Vagina (tissue), 2 donors: ENCODE results near the gene MRPS11. TPM values are rescaled to one million over a fixed set of nuclear protein-coding genes. Genes with fewer than 3 reads are reported as not detected.
"Not testable (repeated sequence)": the region's sequence is repeated elsewhere in the genome, so short reads cannot be mapped to it uniquely, and the experiment has no call there.

Experiments used
- DNase-seq, 2 donors: peaks; one replicate each; pipeline ENCODE4 v3.0.0-alpha.2; 2017; ENCODE audit errors: extremely low spot score in 2 of 2
- H3K27ac ChIP-seq: fragments of 200-600 bp; sonication (generic); one replicate; pipeline ENCODE4 v1.5.1; 2019
- H3K27me3 ChIP-seq: fragments of 200-600 bp; sonication (generic); one replicate; pipeline ENCODE4 v1.5.1; 2019
- H3K36me3 ChIP-seq, 2 donors: fragments of 200-600 bp; sonication (generic); one replicate each; pipeline ENCODE4 v1.5.1; 2017 to 2019
- H3K4me1 ChIP-seq: fragments of 200-600 bp; sonication (generic); one replicate; pipeline ENCODE4 v1.5.1; 2019
- H3K4me3 ChIP-seq, 2 donors: fragments of 200-600 bp; sonication (generic); 1 replicate in 1 of 2; 2 replicates in 1 of 2; pipeline ENCODE4 v1.5.1; 2016 to 2019
- H3K9me3 ChIP-seq: fragments of 200-600 bp; sonication (generic); one replicate; pipeline ENCODE4 v1.5.1; 2019
- POLR2A ChIP-seq, 2 donors: fragments of 450-650 bp; IDR thresholded peaks; one replicate each; pipeline ENCODE4 v1.6.1; 2017; ENCODE audit warnings: antibody characterized with exemption in 2 of 2, mild to moderate bottlenecking in 2 of 2, moderate library complexity in 2 of 2
- POLR2AphosphoS5 ChIP-seq, 2 donors: sonication (generic); formaldehyde crosslinking; IDR thresholded peaks; one replicate each; pipeline ENCODE4 v1.9.0; 2017; ENCODE audit warnings: antibody characterized with exemption in 2 of 2, mild to moderate bottlenecking in 2 of 2, low read depth in 1 of 2; ENCODE audit not compliant: insufficient read depth in 1 of 2
- intact Hi-C: fragments of 100-400 bp; cut with DNase I; formaldehyde crosslinking; loops from one replicate; pipeline ENCODE4 v1.15.1; 2023
- total RNA-seq: library from RNA; depleted of rRNA; stranded (reverse); fragments of >200 nt; gene quantifications from one replicate; pipeline ENCODE4 v1.2.3, GENCODE V29; 2016
- TF ChIP-seq, protein P1 (sequence below), 3 experiments: fragments of 450-650 bp in 2 of 3; fragments of 200-600 bp in 1 of 3; sonication (generic) in 1 of 3; IDR thresholded peaks; one replicate each; pipeline ENCODE4 v1.5.1; 2017 to 2019; ENCODE audit warnings: antibody characterized with exemption in 3 of 3, mild to moderate bottlenecking in 2 of 3, moderate library complexity in 2 of 3

MRPS11 gene
- total RNA-seq, 1 donor from 2014 or later: 27.5 TPM

DNA sequence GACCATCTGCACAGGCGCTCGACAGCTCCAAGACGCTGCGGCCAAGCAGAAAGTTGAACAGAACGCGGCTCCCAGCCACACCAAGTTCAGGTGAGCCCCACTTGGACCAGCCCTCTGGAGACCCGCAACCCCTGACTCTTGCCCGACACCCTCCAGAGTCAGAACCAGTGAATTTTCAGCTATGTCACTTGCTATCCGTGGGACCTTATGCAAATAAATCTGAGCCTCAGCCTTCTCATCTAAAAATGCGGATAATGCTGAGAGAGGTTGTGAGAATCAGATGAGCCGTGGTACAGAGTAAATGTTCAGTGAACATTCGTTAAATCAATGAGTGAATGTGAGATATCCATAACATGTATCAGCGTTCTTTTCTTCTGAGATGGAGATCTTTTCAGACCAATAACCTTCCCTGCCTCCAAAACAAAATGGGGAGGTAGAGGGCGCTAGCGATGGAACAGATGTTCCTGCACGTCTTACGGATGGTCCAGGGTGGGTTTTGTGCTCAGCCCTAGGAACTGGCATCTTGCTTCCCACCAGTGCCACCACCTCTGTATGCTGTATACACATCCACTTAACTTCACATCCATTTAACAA, 524 bp downstream of the MRPS11 start:
- DNase-seq: peak in 1 of 2 donors; percentile 86
- Histone ChIP-seq H3K36me3 (peaks cover 0 to 26% of the 10 kb centered on the region in 2 donors), H3K27me3 (no peaks in the 10 kb centered on the region), H3K27ac (peak overlapping the region; percentile 87), H3K4me1 (peaks cover 25% of the 10 kb centered on the region), H3K4me3 (peak overlapping the region; percentile 67 to 74), H3K9me3 (no peaks in the 10 kb centered on the region)
- intact Hi-C loops: no loop called here
- TF ChIP-seq POLR2AphosphoS5 (IDR thresholded peaks at IDR 0.05; ENCODE audit: insufficient read depth in 1 of 2, low read depth in 1 of 2): no peak
- no peak for TF ChIP-seq POLR2A (IDR thresholded peaks at IDR 0.05)
- TF ChIP-seq, protein P1, sequence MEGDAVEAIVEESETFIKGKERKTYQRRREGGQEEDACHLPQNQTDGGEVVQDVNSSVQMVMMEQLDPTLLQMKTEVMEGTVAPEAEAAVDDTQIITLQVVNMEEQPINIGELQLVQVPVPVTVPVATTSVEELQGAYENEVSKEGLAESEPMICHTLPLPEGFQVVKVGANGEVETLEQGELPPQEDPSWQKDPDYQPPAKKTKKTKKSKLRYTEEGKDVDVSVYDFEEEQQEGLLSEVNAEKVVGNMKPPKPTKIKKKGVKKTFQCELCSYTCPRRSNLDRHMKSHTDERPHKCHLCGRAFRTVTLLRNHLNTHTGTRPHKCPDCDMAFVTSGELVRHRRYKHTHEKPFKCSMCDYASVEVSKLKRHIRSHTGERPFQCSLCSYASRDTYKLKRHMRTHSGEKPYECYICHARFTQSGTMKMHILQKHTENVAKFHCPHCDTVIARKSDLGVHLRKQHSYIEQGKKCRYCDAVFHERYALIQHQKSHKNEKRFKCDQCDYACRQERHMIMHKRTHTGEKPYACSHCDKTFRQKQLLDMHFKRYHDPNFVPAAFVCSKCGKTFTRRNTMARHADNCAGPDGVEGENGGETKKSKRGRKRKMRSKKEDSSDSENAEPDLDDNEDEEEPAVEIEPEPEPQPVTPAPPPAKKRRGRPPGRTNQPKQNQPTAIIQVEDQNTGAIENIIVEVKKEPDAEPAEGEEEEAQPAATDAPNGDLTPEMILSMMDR (IDR thresholded peaks at IDR 0.05): no peak

DNA sequence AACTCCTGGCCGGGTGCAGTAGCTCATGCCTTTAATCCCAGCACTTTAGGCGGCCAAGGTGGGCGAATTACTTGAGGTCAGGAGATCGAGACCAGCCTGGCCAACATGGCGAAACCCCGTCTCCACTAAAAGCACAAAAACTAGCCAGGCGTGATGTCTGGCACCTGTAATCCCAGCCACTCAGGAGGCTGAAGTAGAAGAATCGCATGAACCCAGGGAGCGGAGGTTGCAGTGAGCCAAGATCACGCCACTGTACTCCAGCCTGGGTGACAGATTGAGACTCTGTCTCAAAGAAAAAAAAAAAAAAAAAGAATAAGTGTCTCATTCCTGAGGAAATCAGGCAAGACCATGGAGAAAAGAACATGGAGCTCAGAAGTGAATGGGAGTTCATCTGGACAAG, 1.2 kb downstream of the MRPS11 start:
- H3K4me1 ChIP-seq: peaks cover 25% of the 10 kb centered on the region

DNA sequence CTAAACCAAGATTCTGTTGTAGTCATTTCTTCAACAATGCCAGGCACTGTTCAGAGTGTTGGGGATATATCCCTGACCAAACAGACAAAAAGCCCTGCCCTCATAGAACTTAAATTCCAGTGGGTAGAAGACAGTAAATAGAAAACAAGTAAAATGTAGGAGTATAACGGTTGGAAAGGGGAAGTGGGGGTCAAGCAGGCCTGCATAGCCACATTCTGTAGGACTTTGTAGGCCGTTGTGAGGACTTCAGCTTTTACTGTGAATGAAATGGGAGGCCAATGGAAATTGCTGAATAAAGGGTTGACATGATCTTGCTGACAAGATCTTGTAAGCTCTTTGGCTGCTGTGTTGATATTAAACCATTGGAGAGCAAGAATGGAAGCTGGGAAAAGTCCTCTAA, 1.8 kb downstream of the MRPS11 start:
- Histone ChIP-seq H3K4me1 (peaks cover 25% of the 10 kb centered on the region), H3K27me3 (no peaks in the 10 kb centered on the region), H3K4me3 (no peak overlapping the region), H3K27ac (no peak overlapping the region), H3K9me3 (no peaks in the 10 kb centered on the region), H3K36me3 (peaks cover 0 to 16% of the 10 kb centered on the region in 2 donors)
- intact Hi-C loops: no loop called here
- DNase-seq: peak in 1 of 2 donors; percentile 25
- TF ChIP-seq POLR2A (IDR thresholded peaks at IDR 0.05): no peak

More for the DNA sequence above, 1.2 kb downstream of the MRPS11 start:
- peak in 1 of 2 donors; percentile 49 for DNase-seq
- H3K27ac ChIP-seq, H3K9me3 ChIP-seq, intact Hi-C loops, H3K27me3 ChIP-seq: not testable (repeated sequence)
- H3K36me3 ChIP-seq: peaks cover 0 to 22% of the 10 kb centered on the region in 2 donors
- peak overlapping the region in 1 of 2 donors; percentile 67 for H3K4me3 ChIP-seq

DNA sequence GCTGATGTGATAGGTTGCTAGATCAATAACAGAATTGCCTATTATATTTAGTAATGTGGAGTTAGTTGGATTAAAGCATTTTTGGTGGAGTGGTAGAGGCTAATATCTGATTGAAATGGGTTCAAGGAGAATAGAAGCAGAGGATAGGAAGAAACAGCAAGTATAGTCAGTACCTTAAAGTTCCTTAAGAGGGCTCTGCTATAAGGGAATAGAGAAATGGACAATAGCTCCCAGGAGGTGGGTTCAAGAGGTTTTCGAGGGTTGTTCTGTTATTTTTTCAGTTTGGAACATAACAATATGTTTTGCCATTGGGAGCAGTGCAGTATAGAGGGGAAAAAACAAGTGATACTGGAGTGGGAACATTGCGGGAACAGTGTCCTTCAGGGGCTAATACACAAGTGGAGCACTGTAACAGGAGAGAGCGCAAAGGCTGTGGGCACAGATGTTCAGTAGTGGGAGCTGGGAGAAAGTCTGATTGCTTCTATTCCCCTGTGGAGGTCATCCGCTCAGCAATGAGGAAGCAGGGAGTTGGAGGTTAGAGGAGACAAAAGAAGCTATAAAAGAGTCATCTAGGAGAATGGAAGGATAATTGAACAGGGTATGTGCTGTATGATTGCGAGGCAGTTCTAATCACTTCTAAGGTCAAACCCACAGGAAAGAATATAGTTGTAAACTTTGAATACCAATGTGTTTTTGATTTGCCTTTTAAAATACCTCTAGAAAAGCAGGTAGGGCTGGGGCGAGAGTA, 3.3 kb downstream of the MRPS11 start:
- intact Hi-C loops: no loop called here
- peaks cover 0 to 20% of the 10 kb centered on the region in 2 donors for H3K36me3 ChIP-seq
- peaks cover 21% of the 10 kb centered on the region for H3K4me1 ChIP-seq

DNA sequence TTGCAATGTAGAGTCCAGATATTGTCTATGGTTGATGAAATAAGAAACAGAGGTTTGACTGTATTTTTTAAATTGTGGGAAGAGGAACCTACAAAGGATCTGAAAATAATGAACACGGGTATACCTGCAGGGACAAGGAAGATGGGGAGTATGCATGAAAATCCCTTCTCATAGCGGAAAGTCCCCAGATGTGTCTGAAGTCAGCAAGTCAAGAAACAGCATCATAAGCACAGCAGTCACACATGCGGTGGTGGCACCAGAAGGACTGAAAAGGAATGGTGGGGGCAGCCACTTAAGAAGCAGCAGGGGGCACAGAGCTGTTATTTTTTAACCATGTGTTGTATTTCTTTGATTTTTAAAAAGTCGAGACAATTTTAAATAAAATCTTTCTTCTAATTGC, 4.7 kb downstream of the MRPS11 start:
- H3K4me1 ChIP-seq: peaks cover 10% of the 10 kb centered on the region
- H3K27me3 ChIP-seq: no peaks in the 10 kb centered on the region
- DNase-seq: no peak
- TF ChIP-seq, protein P1 (IDR thresholded peaks at IDR 0.05): no peak
- TF ChIP-seq POLR2A (IDR thresholded peaks at IDR 0.05) (no peak), POLR2AphosphoS5 (IDR thresholded peaks at IDR 0.05; ENCODE audit: insufficient read depth in 1 of 2, low read depth in 1 of 2) (no peak)
- no peaks in the 10 kb centered on the region for H3K9me3 ChIP-seq
- H3K4me3 ChIP-seq: no peak overlapping the region
- H3K36me3 ChIP-seq: peaks cover 0 to 21% of the 10 kb centered on the region in 2 donors
- intact Hi-C loops: no loop called here
- no peak overlapping the region for H3K27ac ChIP-seq

More for the DNA sequence above, 3.3 kb downstream of the MRPS11 start:
- no peak for TF ChIP-seq POLR2AphosphoS5 (IDR thresholded peaks at IDR 0.05; ENCODE audit: insufficient read depth in 1 of 2, low read depth in 1 of 2)
- TF ChIP-seq POLR2A (IDR thresholded peaks at IDR 0.05): no peak
- TF ChIP-seq, protein P1 (IDR thresholded peaks at IDR 0.05): no peak
- no peak overlapping the region for H3K4me3 ChIP-seq
- no peaks in the 10 kb centered on the region for H3K9me3 ChIP-seq
- no peak for DNase-seq
- no peak overlapping the region for H3K27ac ChIP-seq
- H3K27me3 ChIP-seq: no peaks in the 10 kb centered on the region

DNA sequence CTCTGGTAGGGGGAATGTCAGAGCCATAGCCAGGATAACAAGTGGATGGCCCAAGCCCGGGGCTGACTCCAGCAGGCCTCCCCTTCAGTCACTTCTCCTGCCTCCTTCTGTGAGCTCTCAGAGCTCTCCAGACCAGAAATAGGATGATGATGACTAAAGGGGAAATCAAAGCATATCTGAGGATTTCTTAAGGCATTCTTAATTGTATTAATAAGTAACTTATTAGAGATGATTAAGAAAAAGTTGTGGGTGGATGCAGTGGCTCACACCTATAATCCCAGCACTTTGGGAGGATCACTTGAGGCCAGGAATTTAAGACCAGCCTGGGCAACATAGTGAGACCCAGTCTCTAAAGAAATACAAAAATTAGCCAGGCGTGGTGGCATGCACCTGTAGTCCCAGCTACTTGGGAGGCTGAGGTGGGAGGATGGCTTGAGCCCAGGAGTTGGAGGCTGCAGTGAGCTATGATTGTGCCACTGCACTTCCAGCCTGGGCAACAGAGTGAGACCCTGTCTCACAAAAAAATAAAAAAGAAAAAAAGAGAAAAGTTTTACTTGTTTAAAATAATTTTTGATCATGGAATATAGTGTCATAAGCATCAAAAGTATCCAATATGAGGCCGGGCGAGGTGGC, 6.3 kb downstream of the MRPS11 start:
- H3K4me3 ChIP-seq, DNase-seq, H3K27me3 ChIP-seq, intact Hi-C loops, H3K4me1 ChIP-seq, H3K27ac ChIP-seq, H3K9me3 ChIP-seq: not testable (repeated sequence)
- peaks cover 0 to 32% of the 10 kb centered on the region in 2 donors for H3K36me3 ChIP-seq
